NCI-H1436 treated with DMSO at 0.1 percent for 48 hours (cell line): Measurements from ENCODE around the gene DENND5A.
"Not testable (repeated sequence)": the region's sequence is repeated elsewhere in the genome, so short reads cannot be mapped to it uniquely, and the experiment has no call there.

Experiments used
- DNase-seq: peaks from one replicate; lab custom pipeline; 2025; lab: John Stamatoyannopoulos, UW

The DENND5A gene

DNA sequence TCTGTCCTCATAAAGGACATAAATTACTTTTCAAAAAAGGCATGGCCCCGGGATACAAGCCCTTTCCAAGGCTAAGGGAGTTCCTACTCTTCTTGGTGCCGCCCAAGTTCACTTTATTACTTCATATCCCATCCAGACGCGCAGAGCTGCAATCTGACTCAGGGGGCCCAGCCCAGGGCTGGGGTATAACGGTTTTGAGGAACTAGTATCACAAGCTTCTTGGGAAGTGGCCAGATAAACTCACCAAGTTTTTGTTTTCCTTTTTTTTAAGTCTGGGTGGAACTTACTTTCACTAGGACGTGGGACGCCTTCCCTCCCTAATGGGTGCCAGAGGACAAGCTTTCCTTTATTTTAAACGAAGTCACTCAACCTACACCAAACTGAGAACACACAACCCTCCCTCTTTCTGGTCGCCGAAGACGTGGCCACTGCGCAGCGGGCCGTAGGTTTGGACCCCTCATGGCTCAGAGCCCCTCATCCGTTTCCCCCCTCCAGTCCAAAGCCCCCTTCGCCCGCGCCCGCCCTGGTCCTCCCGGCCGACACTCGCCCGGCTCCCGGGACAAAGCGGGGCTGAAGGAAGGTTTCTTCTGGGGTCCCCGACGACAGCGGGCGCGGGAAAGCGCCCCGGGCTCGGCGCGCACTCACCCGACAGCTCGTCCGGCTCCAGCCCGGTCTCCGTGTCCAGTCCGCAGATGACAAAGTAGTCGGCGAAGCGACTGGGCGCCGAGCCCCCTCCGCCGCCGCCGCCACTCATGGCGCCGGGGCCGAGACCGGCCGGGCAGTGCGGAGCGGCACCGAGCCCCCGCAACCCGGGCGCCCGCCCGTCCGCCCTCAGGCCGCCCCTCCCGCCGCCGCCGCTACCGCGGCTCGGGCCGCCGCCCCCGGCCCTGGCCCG lies 587 bp downstream of the DENND5A start:
- no peak for DNase-seq

DNA sequence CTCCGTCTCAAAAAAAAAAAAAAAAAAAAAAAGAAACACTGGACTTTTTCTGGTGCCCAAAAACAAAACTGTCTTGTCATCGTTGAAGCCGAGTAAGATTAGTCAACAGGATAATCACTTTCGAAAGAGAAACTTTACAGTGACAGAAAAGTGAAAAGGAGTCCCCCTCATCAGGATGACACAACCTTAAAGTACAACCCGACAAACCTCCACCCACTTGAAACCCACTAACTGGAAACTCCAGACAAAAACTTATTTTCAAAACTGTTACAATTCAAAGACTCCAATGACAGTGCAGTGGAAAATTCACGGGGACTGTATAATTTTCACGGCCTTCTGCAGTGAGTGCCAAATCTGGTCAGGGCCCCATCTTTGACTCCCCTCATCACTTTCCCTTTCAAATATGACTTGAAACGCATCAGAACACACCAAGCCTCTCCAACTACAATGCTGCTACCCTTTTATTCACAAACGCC lies 1.3 kb downstream of the DENND5A start:
- DNase-seq = no peak

DNA sequence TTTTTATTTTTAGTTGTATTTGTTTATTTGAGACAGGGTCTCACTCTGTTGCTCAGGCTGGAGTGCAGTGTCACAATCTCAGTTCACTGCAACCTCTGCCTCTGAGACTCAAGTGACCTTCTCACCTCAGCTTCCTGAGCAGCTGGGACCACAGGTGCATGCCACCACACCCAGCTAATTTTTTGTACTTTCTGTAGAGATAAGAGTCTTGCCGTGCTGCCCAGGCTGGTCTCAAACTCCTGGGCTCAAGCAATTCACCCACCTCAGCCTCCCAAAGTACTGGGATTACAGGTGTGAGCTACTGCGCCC lies 4.4 kb downstream of the DENND5A start:
- DNase-seq = not testable (repeated sequence)

DNA sequence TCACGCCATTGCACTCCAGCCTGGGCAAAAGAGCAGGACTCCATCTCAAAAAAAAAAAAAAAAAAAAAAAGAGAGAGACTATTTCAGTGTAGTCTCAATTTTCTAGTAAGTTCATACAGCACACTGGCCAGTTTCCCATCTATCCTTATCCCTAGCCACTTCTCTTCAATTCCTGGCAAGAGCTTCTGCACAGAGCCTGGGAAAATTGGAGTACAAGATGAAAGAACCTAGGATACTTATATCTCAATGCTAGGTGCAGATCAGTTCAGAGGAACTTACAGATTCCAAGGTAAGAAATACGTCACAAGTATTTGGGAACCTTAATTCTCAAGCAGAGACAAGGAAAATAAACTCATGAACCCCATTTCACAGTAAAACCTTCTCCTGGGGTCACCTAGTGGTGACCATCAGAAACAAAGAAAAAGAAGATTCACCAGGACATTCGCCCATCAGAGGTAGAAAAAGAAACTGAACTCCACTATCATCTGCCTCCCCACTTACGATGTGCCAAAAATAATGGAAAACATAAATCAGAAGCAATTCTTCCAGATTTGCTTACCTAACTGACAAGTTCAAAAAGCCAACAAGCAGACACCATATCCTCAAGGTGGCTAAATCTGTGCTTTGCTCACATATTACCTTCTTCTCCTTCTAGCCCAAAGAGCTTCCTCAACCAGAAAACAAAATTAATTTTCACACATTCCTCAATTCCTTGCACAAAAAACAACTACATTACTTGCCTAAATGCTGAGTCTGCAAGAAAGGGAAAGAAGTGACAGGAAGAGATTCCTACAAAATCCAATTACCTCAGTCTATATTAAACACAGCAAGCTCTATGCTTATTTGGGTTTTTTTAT lies 4.9 kb downstream of the DENND5A start:
- no peak for DNase-seq

DNA sequence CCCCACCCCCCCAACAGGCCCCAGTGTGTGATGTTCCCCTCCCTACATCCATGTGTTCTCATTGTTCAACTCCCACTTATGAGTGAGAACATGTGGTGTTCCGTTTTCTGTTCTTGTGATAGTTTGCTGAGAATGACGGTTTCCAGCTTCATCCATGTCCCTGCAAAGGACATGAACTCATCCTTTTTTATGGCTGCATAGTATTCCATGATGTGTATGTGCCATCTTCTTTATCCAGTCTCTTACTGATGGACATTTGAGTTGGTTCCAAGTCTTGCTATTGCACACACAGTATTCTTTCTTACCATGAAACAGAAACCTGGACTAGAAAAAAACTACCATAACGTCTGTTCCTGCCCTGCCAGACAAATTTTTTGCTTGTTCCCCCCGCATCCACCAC lies 6.9 kb downstream of the DENND5A start:
- not testable (repeated sequence) for DNase-seq

DNA sequence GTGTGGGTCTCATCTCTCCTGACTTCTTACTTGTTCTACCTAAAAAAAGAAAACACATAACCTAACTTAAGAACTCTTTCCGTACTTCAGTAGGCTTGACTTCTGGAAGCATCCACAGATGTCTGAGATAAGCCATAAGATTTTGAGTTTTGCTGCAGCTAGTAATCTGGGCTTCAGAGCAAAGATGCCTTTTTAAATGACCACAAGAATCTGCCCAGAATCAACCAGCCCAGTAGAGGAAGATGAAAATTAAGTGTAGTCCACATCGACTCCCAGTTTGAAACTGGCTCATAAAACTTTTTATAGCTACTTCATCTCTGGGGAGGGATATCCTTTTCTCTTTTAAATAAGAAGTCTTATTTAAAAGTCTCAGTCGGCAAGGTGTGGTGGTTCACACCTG lies 10.7 kb downstream of the DENND5A start:
- no peak for DNase-seq

DNA sequence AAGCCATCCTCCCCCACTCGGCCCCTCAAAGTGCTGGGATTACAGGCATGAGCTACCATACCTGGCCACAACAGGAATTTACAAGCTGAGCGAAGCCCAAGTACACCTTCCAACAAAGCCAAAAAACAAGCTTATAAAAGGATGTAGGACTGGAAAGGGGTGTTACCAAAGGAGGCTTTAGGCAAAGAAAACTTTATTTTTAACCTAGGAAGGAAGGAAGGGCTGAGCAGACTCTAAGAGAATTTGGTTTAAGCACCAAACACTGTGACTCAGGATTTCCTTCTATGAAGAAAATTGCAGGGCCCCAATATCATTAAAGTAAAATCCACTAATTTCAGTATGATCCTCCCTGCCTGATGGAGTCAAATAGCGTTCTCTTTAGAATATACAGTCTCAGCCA lies 12.1 kb downstream of the DENND5A start:
- DNase-seq = no peak

DNA sequence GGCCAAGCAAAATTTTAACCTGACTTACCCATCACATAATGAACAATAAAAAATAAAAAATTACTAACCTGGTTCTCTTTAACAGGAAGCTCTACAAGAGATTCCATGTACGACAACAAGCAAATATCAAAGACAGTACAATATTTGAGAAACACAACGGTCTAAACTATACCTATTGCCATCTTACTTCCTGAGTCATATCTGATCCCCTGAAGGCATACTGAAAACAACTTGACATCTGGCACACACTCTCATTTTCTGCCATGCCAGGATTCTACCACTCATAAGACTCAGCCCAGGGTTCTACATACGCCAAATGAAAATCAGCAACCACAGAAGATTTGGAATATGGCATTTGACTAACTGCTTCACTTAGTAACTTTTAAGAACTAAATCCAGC lies 13.8 kb downstream of the DENND5A start:
- DNase-seq = no peak

DNA sequence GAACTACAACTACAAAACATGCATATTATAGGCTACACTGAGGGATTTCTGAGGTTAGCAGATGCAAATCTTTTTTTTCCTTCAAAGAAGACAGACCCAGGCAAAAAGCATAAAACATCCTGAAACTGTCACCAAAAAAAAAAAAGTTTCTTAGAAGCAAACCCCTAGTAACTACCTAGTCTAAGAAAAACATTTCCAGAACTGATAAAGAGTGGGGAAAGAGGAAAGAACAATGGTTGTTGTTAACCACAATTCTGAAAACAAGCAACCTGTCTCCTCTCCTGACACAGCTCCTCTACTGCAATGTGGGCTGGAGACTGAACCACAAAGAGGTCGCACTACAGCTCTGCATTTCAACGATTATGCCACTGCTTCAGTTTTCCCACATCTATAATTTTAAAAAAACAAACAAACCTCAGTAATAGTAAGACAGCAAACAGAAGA lies 15.0 kb downstream of the DENND5A start:
- no peak for DNase-seq

DNA sequence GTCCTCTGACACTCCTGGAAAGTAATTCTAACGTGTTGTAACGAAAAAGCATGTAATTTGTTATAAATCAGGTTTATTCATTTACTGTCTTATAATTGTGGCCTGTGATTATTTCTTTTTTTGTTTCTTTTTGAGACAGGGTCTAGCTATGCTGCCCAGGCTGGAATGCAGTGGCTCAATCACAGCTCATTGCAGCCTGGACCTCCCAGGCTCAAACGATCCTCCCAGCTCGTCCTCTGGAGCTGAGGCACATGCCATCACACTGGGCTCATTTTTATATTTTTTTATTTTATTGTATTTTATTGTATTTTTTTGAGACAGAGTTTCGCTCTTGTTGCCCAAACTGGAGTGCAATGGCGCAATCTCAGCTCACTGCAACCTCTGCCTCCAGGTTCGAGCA lies 15.9 kb downstream of the DENND5A start:
- DNase-seq = no peak

DNA sequence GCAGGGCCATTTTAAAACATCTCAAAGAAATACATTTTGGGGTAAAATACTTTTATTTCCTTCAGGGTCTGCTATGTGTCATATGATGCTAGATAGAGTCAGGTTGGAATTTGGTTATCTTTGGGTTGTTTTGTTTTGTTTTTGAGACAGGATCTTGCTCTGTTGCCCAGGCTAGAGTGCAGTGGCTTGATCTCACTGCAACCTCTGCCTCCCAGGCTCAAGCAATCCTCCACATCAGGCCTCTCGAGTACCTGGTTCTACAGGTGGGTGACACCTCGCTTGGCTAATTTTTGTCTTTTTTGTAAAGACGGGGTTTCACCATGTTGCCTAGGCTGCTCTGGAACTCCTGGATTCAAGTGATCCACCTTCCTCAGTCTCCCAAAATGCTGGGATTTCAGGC lies 17.3 kb downstream of the DENND5A start:
- DNase-seq = no peak

DNA sequence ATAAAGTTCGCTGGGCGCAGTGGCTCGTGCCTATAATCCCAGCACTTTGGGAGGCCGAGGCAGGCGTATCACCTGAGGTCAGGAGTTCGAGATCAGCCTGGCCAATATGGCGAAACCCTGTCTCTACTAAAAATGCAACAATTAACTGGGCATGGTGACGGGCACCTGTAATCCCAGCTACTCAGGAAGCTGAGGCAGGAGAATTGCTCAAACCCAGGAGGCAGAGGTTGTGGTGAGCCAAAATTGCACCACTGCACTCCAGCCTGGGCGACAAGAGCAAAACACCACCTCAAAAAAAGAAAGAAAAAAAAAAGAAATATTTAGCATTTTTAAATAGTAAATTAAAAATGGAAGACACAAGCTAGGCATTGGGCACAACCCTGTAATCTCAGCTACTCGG lies 28.9 kb downstream of the DENND5A start:
- DNase-seq = not testable (repeated sequence)

DNA sequence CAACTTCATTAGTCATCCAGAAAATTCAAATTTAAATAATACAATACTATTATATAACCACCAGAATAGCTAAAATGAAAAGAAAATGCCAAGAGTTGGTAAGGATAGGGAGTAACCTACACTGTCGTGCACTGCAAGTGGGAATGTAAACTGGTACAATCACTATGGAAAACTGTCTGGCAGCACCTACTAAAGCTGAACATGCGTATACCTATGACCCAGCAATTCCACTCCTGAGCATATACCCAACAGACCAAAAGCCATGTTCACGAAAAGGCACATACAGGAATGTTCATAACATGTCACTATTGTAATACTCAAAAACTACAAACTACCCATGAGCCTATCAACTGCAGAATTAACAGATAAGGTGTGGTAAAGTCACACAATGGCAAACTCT lies 32.7 kb downstream of the DENND5A start:
- no peak for DNase-seq

DNA sequence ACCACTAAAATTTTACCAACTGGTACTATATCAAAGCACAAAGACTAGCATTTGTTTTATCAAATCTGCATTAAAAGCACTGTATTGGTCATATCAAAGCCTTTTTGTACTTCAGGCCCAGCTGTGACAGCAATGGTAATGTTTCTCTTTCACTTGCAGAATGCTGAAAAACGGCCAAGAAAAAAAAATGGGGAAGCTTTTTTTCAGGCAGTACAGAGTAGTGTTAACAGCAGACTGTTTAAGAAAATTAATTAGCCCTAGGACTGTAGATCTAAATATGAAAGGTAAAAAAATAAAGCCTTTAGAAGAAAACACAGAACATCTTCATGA lies 33.3 kb downstream of the DENND5A start:
- DNase-seq = no peak

DNA sequence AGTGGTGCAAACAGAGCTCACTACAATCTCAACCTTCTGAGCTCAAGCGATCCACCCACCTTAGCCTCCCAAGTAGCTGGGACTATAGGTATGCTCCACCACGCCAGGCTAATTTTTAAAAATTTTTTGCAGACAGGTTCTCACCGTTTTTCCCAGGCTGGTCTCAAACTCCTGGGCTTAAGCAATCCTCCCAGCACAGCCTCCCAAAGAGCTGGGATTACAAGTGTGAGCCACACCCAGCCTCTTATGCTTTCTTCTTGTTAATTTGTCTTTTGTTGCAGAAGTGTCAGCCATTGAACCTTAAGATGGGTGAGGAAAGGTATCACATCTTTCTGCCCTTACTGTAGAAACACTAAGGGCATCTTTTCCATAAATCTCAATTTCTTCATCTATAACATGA lies 34.9 kb downstream of the DENND5A start:
- no peak for DNase-seq

DNA sequence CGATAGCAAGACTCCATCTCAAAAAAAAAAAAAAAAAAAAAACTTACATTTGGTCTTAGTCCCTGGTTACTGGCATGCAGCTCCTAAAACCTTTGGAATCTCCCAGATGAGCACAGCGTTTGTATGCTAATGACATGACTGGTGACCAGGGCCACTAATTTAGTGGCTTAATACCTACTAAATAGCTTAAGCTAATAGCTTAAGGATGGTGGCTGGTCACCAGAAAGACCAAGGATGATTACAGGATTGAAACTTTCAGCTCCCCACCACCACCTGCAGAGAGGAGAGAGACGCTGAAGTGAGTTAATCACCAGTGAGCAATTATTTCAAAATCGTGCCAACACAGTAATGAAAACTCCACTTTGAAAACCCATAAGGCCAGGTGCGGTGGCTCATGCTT lies 37.1 kb downstream of the DENND5A start:
- no peak for DNase-seq

DNA sequence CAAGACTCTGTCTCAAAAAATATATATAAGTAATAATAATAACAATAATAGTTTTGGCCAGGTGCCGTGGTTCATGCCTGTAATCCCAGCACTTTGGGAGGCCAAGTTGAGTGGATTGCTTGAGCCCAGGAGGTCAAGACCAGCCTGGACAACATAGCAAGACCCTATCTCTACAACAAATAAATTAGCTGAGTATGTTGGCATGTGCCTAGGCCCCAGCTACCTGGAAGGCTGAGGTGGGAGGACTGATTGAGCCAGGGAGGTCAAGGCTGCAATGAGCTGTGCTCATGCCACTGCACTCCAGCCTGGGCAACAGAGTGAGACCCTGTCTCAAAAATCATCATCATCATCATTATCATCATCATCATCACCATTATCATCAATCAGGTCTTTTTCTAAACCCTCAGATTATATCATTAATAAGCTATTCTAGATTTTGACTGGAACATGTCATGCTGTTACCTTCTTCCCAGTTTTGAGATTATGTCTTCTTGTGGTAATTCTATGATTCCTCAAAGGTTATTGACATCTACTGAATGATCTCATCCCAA lies 39.3 kb downstream of the DENND5A start:
- DNase-seq = no peak

DNA sequence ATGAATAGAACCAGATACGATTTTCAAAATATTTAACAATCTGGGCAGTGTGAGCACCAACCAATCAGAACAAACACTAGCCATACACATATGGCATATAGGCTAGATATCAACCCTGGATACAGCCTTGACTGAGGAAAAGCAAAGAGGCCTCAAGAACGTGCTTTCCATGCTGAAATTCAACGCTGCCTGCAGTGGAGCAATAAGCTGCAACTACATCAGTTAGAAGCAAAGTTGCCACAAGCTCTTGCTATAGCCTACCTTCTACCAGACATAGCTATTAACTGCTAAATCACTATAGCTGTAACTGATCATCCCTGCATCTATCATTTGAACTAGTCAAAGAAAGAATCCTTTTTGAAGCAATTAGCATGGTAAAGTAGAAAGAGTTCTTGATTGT lies 42.5 kb downstream of the DENND5A start:
- no peak for DNase-seq

DNA sequence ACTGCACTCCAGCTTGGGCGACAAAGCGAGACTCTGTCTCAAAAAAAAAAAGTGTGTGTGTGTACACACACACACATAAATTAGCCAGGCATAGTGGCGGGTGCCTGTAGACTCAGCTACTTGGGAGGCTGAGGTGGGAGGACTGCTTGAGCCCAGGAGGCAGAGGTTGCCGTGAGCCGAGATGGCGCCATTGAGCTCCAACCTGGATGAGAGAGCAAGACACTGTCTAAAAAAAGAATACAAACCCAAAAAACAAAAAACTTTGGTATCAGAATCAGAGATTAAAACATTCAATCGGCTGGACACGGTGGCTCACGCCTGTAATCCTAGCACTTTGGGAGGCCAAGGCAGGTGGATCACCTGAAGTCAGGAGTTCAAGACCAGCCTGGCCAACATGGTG lies 44.3 kb downstream of the DENND5A start:
- not testable (repeated sequence) for DNase-seq

DNA sequence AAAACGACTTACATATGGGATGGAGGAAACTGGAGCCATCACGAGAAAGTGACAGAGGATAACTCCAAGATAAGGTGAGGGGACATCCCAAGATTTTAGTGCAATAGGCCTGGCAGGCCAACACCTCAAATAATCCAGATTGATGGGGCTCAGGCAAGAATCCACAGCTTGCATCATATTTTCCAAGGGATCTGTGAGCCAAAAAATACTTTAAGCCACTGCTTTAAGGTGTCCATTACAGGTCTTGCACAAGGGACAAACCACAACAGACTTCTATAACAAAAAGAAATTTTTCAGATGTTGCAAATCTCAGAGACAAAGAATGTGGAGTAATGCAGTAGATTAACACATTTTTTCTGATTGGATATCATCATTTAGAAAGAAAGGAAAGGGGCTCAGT lies 45.6 kb downstream of the DENND5A start:
- no peak for DNase-seq

DNA sequence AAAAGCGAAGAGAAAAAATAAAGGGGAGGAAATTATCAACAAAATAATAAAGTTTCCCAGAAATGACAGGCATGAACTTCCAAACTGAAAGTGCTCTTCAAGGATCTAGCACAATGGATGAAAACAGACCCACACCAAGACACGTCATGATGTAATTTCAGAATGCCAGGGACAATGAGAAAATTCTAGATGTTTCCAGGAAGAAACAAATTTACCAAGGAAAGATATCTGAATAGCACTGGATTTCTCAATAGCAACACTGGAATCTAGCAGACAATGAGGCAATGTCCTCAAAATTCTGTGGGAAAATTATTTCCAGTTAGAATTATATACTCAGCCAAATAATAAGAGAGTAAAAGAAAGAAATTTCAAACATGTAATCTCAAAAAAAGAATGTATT lies 46.0 kb downstream of the DENND5A start:
- no peak for DNase-seq

DNA sequence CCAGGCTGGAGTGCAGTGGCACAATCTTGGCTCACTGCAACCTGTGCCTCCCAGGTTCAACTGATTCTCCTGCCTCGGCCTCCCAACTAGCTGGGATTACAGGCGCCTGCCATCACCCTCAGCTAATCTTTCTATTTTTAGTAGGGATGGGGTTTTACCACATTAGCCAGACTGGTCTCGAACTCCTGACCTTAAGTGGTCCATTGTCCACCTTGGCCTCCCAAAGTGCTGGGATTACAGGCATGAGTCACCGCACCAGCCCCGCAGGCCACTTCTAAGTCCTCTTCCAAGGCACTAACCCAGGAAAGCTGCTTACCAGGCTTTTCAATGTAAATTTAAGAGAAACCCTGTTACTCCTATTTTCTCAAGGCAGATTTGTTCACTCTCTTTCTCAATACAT lies 50.4 kb downstream of the DENND5A start:
- DNase-seq = no peak

DNA sequence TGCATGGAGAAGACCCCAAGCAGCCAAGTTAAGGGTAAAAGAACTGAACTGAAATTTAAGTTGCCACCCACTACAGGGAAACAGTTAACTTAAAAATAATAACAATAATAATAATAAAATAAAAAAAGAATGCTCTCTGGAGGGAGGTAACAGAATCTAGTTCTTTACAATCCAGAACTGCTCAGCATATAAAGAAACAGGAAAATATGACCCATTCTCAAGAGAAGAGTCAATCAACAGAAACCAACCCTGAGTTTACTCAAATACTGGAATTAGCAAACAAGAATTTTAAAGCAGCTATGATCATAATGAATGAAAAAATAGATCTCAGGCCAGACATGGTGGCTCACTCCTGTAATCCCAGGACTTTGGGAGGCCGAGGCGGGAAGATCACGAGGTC lies 53.8 kb downstream of the DENND5A start:
- DNase-seq = no peak
